IMR-90 (cell line): ENCODE results near the gene PVALEF. TPM values are rescaled to one million over a fixed set of nuclear protein-coding genes. Genes with fewer than 3 reads are reported as not detected.

ENCODE experiments used
- ATAC-seq: fragments of 200-7000 bp; cut with Tn5 transposase; 2 replicates; pipeline ENCODE4 v1.9.1; 2020; ENCODE audit warnings: low read depth, mild to moderate bottlenecking, moderate library complexity
- BruUV-seq: library from RNA; stranded (reverse); fragments of 400-500 nt; replicated peaks from 2 replicates; lab custom pipeline; 2021; lab: Mats Ljungman, UMichigan
- CTCF ChIA-PET: fragments of 300-600 bp; formaldehyde crosslinking; extraction: SDS; loops from one replicate; lab custom pipeline; 2021; ENCODE audit warnings: antibody characterized with exemption; lab: Yijun Ruan, JAX
- POLR2A ChIA-PET: fragments of 300-600 bp; sonication (Branson Sonifier 250); formaldehyde crosslinking; loops from one replicate; lab custom pipeline; 2022; ENCODE audit warnings: antibody characterized with exemption; ENCODE audit not compliant: unreplicated experiment; lab: Charles Lee
- DNase-seq: peaks from one replicate; pipeline ENCODE4 v3.0.0; 2013
- H2AFZ ChIP-seq: replicated peaks from 2 replicates; pipeline ENCODE3; 2013; ENCODE audit warnings: low read length, mild to moderate bottlenecking; ENCODE audit not compliant: poor library complexity
- H2AK5ac ChIP-seq: 2 replicates; pipeline ENCODE4 v1.6.1; 2013; ENCODE audit warnings: low read depth, low read length, inconsistent platforms
- H2AK9ac ChIP-seq: replicated peaks from 2 replicates; pipeline ENCODE3; 2013; ENCODE audit warnings: mild to moderate bottlenecking, low read depth, low read length, moderate library complexity; ENCODE audit not compliant: poor library complexity
- H2BK120ac ChIP-seq: 2 replicates; pipeline ENCODE4 v1.6.1; 2013; ENCODE audit warnings: low read depth, low read length, inconsistent platforms
- H2BK15ac ChIP-seq: 3 replicates; pipeline ENCODE4 v1.6.1; 2013; ENCODE audit warnings: low read depth, low read length, inconsistent platforms
- H2BK20ac ChIP-seq: 2 replicates; pipeline ENCODE4 v1.6.1; 2013; ENCODE audit warnings: low read depth, mild to moderate bottlenecking, inconsistent platforms, low read length, moderate library complexity
- H2BK5ac ChIP-seq: 2 replicates; pipeline ENCODE4 v1.6.1; 2013; ENCODE audit warnings: mild to moderate bottlenecking, low read depth, low read length, inconsistent platforms; ENCODE audit not compliant: poor library complexity, severe bottlenecking
- H3K14ac ChIP-seq: replicated peaks from 2 replicates; pipeline ENCODE4 v1.6.1; 2013; ENCODE audit warnings: low read depth, low read length, inconsistent platforms
- H3K18ac ChIP-seq: 2 replicates; pipeline ENCODE4 v1.6.1; 2013; ENCODE audit warnings: low read depth, low read length, control low read depth
- H3K23ac ChIP-seq: 2 replicates; pipeline ENCODE4 v1.6.1; 2013; ENCODE audit warnings: low read depth, low read length, inconsistent platforms
- H3K27ac ChIP-seq: 2 replicates; pipeline ENCODE4 v1.5.1; 2013; ENCODE audit warnings: mild to moderate bottlenecking, control low read depth, low read length; ENCODE audit not compliant: insufficient read depth
- H3K27me3 ChIP-seq: 2 replicates; pipeline ENCODE4 v1.6.1; 2013; ENCODE audit warnings: low read length; ENCODE audit not compliant: control insufficient read depth, insufficient read depth
- H3K36me3 ChIP-seq: 2 replicates; pipeline ENCODE4 v1.6.1; 2013; ENCODE audit warnings: low read length, mixed read lengths; ENCODE audit not compliant: control insufficient read depth, insufficient read depth
- H3K4ac ChIP-seq: 2 replicates; pipeline ENCODE4 v1.6.1; 2013; ENCODE audit warnings: low read depth, low read length, inconsistent platforms
- H3K4me1 ChIP-seq: 2 replicates; pipeline ENCODE4 v1.6.1; 2013; ENCODE audit warnings: low read length, mixed read lengths; ENCODE audit not compliant: control insufficient read depth, insufficient read depth
- H3K4me2 ChIP-seq: 2 replicates; pipeline ENCODE4 v1.6.1; 2013; ENCODE audit warnings: low read depth, mild to moderate bottlenecking, control low read depth, low read length, moderate library complexity
- H3K4me3 ChIP-seq: 2 replicates; pipeline ENCODE4 v1.5.1; 2013; ENCODE audit warnings: low read depth, mild to moderate bottlenecking, control low read depth, low read length, moderate library complexity; ENCODE audit not compliant: insufficient read depth
- H3K56ac ChIP-seq: 2 replicates; pipeline ENCODE4 v1.6.1; 2013; ENCODE audit warnings: low read length, inconsistent platforms; ENCODE audit not compliant: insufficient read depth; ENCODE audit errors: extremely low read depth
- H3K79me1 ChIP-seq, 2 experiments: 2 replicates each; pipeline ENCODE4 v1.6.1; 2013; ENCODE audit warnings: low read length in 2 of 2, inconsistent platforms in 1 of 2, low read depth in 1 of 2
- H3K9ac ChIP-seq: 2 replicates; pipeline ENCODE4 v1.6.1; 2013; ENCODE audit warnings: low read depth, low read length, control low read depth
- H3K9me1 ChIP-seq: 2 replicates; pipeline ENCODE4 v1.6.1; 2013; ENCODE audit warnings: low read length, inconsistent platforms; ENCODE audit not compliant: insufficient read depth
- H3K9me3 ChIP-seq: 2 replicates; pipeline ENCODE4 v1.6.1; 2013; ENCODE audit warnings: low read length; ENCODE audit not compliant: control insufficient read depth, insufficient read depth
- H4K20me1 ChIP-seq: 2 replicates; pipeline ENCODE4 v1.6.1; 2013; ENCODE audit warnings: low read length, inconsistent platforms; ENCODE audit not compliant: insufficient read depth
- H4K5ac ChIP-seq: 2 replicates; pipeline ENCODE4 v1.6.1; 2013; ENCODE audit warnings: mild to moderate bottlenecking, low read depth, low read length, control low read depth
- H4K8ac ChIP-seq, 2 experiments: 2 replicates each; pipeline ENCODE4 v1.6.1; 2013; ENCODE audit warnings: low read depth in 2 of 2, low read length in 2 of 2, control low read depth in 1 of 2, inconsistent platforms in 1 of 2
- H4K91ac ChIP-seq: 2 replicates; pipeline ENCODE4 v1.6.1; 2013; ENCODE audit warnings: low read depth, low read length, inconsistent platforms; ENCODE audit not compliant: insufficient read depth
- BHLHE40 ChIP-seq: fragments of 150-350 bp; IDR thresholded peaks from 2 replicates; pipeline ENCODE4 v1.6.1; 2016; ENCODE audit warnings: mild to moderate bottlenecking, low read depth, low read length
- CEBPB ChIP-seq: IDR thresholded peaks from 2 replicates; pipeline ENCODE4 v1.6.1; 2012; ENCODE audit warnings: low read depth, low read length, improper control_type of control experiment
- CHD1 ChIP-seq: IDR thresholded peaks from 2 replicates; pipeline ENCODE4 v1.6.1; 2012; ENCODE audit warnings: low read depth, low read length, improper control_type of control experiment
- FOS ChIP-seq: fragments of 150-350 bp; IDR thresholded peaks from 2 replicates; pipeline ENCODE4 v1.6.1; 2016; ENCODE audit warnings: low read depth, low read length
- MAFK ChIP-seq: IDR thresholded peaks from 2 replicates; pipeline ENCODE4 v1.6.1; 2012; ENCODE audit warnings: low read depth, low read length, improper control_type of control experiment
- MXI1 ChIP-seq: IDR thresholded peaks from 2 replicates; pipeline ENCODE4 v1.6.1; 2012; ENCODE audit warnings: low read depth, mild to moderate bottlenecking, low read length, moderate library complexity, borderline replicate concordance
- NFE2L2 ChIP-seq: fragments of 150-350 bp; IDR thresholded peaks from 2 replicates; pipeline ENCODE4 v1.6.1; 2016; ENCODE audit warnings: low read depth, mild to moderate bottlenecking, low read length
- POLR2A ChIP-seq: IDR thresholded peaks from 2 replicates; pipeline ENCODE4 v1.6.1; 2012; ENCODE audit warnings: mild to moderate bottlenecking, low read depth, low read length
- RAD21 ChIP-seq: IDR thresholded peaks from 2 replicates; pipeline ENCODE4 v1.6.1; 2012; ENCODE audit warnings: low read length, improper control_type of control experiment
- RCOR1 ChIP-seq: IDR thresholded peaks from 2 replicates; pipeline ENCODE4 v1.6.1; 2012; ENCODE audit warnings: mild to moderate bottlenecking, low read length, improper control_type of control experiment; ENCODE audit not compliant: insufficient replicate concordance
- RFX5 ChIP-seq: IDR thresholded peaks from 2 replicates; pipeline ENCODE4 v1.8.0; 2012; ENCODE audit warnings: low read depth, mild to moderate bottlenecking, low read length, moderate library complexity
- SMC3 ChIP-seq: fragments of 150-350 bp; IDR thresholded peaks from 2 replicates; pipeline ENCODE4 v1.6.1; 2016; ENCODE audit warnings: low read depth, mild to moderate bottlenecking, antibody characterized with exemption, low read length, moderate library complexity
- WGBS, 2 experiments: methylation state at CpG; one replicate each; pipeline versions ENCODE4 v1.1.5 to v1.1.7; 2013; ENCODE audit warnings: missing lambda C conversion rate in 2 of 2; ENCODE audit not compliant: insufficient read length in 1 of 2; ENCODE audit errors: extremely low coverage in 2 of 2; 5-methylcytosine and 5-hydroxymethylcytosine counted together
- dilution Hi-C: fragments of 300-500 bp; cut with HindIII; formaldehyde crosslinking; loops from one replicate; pipeline ENCODE4 v1.14.3; 2018; ENCODE audit warnings: low sequenced_read_pairs; ENCODE audit not compliant: unreplicated experiment
- in situ Hi-C: fragments of 300-500 bp; cut with MboI; formaldehyde crosslinking; loops from 3 replicates; pipeline ENCODE4 v1.14.3; 2019; ENCODE audit warnings: low sequenced_read_pairs, inconsistent platforms, mixed read lengths
- intact Hi-C: fragments of 100-400 bp; cut with micrococcal nuclease; formaldehyde crosslinking; loops from 2 replicates; pipeline ENCODE4 v1.10.0; 2022
- polyA plus RNA-seq, 3 experiments: library from polyadenylated mRNA; depleted of rRNA; stranded (reverse); fragments of >200 nt; gene quantifications; 2 replicates each; pipeline ENCODE4 v1.2.3, GENCODE V29; 2012; ENCODE audit warnings: low replicate concordance in 1 of 3
- total RNA-seq: library from RNA; depleted of rRNA; stranded (reverse); fragments of >200 nt; gene quantifications from 2 replicates; pipeline ENCODE4 v1.2.3, GENCODE V29; 2012
- TF ChIP-seq, protein P1 (sequence below): conservative IDR thresholded peaks from 2 replicates; pipeline ENCODE4 v1.5.1; 2012; ENCODE audit warnings: mild to moderate bottlenecking, low read depth, low read length, improper control_type of control experiment
- TF ChIP-seq, protein P2 (sequence below): fragments of 150-350 bp; IDR thresholded peaks from 2 replicates; pipeline ENCODE4 v1.6.1; 2017; ENCODE audit warnings: mild to moderate bottlenecking, antibody characterized with exemption, low read length, low read depth
- TF ChIP-seq, protein P3 (sequence below): fragments of 150-350 bp; IDR thresholded peaks from 2 replicates; pipeline ENCODE4 v1.6.1; 2016; ENCODE audit warnings: low read depth, mild to moderate bottlenecking, low read length, moderate library complexity, borderline replicate concordance

The PVALEF gene
- total and polyA plus RNA-seq, 2 of the 4 experiments (the other 2 are of a cell fraction) = not detected

DNA sequence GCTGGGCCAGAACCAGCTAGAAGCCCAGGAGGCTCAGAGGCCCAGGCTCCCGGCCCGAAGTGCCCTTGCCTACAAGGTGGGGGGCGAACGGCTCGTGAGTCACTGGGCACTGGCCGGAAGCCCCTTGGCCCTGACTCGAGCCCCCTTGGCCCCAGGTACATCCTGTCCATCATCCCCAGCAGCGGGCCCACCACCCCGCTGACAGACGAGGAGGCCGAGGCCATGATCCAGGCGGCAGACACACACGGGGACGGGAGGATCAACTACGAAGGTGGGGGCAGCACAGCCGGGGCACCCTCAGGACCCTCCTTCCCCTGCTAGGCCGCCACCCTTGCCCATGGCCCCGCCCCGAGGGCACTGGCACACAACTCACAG lies 16.5 kb downstream of the PVALEF start:
- Histone ChIP-seq H2BK20ac (no peak overlapping the region), H2AK9ac (no peak overlapping the region), H2BK5ac (no peak overlapping the region), H2BK120ac (no peak overlapping the region), H4K8ac (no peak overlapping the region), H4K20me1 (no peaks in the 10 kb centered on the region), H3K9ac (no peak overlapping the region), H4K91ac (no peak overlapping the region), H2AK5ac (no peak overlapping the region), H3K79me1 (no peaks in the 10 kb centered on the region), H3K18ac (no peak overlapping the region), H4K5ac (no peak overlapping the region), H3K36me3 (no peaks in the 10 kb centered on the region), H3K4me2 (no peak overlapping the region), H3K56ac (no peak overlapping the region), H3K23ac (no peak overlapping the region), H3K4me1 (no peaks in the 10 kb centered on the region), H2AFZ (no peak overlapping the region), H3K9me1 (no peaks in the 10 kb centered on the region), H2BK15ac (no peak overlapping the region), H3K4me3 (no peak overlapping the region), H3K27me3 (peaks cover 6% of the 10 kb centered on the region; the same call in 1 of the 2 replicates), H3K9me3 (no peaks in the 10 kb centered on the region), H3K14ac (no peak overlapping the region), H3K4ac (no peak overlapping the region), H3K27ac (no peak overlapping the region)
- ChIA-PET CTCF (no interaction called here), POLR2A (no interaction called here)
- intact Hi-C loops (no loop called here), dilution Hi-C loops (no loop called here), in situ Hi-C loops (no loop called here)
- BruUV-seq = no TSS peak
- 79% methylated on average over 8 of the region's 19 CpGs; no CpG with 5 or more reads in 1 of the 2 experiments for WGBS, 2 experiments
- no peak for DNase-seq
- no peak for ATAC-seq
- TF ChIP-seq MXI1 = no peak
- no peak for TF ChIP-seq MAFK
- TF ChIP-seq NFE2L2 = no peak
- no peak for TF ChIP-seq RCOR1
- TF ChIP-seq RAD21 = no peak
- no peak for TF ChIP-seq POLR2A
- TF ChIP-seq FOS = no peak
- TF ChIP-seq CHD1 = no peak
- TF ChIP-seq, protein P1, sequence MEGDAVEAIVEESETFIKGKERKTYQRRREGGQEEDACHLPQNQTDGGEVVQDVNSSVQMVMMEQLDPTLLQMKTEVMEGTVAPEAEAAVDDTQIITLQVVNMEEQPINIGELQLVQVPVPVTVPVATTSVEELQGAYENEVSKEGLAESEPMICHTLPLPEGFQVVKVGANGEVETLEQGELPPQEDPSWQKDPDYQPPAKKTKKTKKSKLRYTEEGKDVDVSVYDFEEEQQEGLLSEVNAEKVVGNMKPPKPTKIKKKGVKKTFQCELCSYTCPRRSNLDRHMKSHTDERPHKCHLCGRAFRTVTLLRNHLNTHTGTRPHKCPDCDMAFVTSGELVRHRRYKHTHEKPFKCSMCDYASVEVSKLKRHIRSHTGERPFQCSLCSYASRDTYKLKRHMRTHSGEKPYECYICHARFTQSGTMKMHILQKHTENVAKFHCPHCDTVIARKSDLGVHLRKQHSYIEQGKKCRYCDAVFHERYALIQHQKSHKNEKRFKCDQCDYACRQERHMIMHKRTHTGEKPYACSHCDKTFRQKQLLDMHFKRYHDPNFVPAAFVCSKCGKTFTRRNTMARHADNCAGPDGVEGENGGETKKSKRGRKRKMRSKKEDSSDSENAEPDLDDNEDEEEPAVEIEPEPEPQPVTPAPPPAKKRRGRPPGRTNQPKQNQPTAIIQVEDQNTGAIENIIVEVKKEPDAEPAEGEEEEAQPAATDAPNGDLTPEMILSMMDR = no peak
- no peak for TF ChIP-seq SMC3
- TF ChIP-seq, protein P2, sequence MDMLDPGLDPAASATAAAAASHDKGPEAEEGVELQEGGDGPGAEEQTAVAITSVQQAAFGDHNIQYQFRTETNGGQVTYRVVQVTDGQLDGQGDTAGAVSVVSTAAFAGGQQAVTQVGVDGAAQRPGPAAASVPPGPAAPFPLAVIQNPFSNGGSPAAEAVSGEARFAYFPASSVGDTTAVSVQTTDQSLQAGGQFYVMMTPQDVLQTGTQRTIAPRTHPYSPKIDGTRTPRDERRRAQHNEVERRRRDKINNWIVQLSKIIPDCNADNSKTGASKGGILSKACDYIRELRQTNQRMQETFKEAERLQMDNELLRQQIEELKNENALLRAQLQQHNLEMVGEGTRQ = no peak
- no peak for TF ChIP-seq RFX5
- no peak for TF ChIP-seq BHLHE40
- no peak for TF ChIP-seq CEBPB
- TF ChIP-seq, protein P3, sequence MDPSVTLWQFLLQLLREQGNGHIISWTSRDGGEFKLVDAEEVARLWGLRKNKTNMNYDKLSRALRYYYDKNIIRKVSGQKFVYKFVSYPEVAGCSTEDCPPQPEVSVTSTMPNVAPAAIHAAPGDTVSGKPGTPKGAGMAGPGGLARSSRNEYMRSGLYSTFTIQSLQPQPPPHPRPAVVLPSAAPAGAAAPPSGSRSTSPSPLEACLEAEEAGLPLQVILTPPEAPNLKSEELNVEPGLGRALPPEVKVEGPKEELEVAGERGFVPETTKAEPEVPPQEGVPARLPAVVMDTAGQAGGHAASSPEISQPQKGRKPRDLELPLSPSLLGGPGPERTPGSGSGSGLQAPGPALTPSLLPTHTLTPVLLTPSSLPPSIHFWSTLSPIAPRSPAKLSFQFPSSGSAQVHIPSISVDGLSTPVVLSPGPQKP = no peak
